PC-3 (cell line): ENCODE measurements around the gene MYL7. TPM values are rescaled to one million over a fixed set of nuclear protein-coding genes. Genes with fewer than 3 reads are reported as not detected.

Experiments
- ATAC-seq: fragments of 200-7000 bp; cut with Tn5 transposase; 2 replicates; pipeline ENCODE4 v1.9.1; 2020; ENCODE audit warnings: mild to moderate bottlenecking, moderate library complexity
- BruUV-seq: library from RNA; stranded (reverse); fragments of 400-500 nt; replicated peaks from 2 replicates; lab custom pipeline; 2021; lab: Mats Ljungman, UMichigan
- CTCF ChIA-PET: fragments of 300-600 bp; sonication (Branson Sonifier 250); formaldehyde crosslinking; loops from one replicate; lab custom pipeline; 2022; ENCODE audit warnings: antibody characterized with exemption; lab: Charles Lee
- POLR2A ChIA-PET: fragments of 300-600 bp; sonication (Branson Sonifier 250); formaldehyde crosslinking; loops from one replicate; lab custom pipeline; 2022; ENCODE audit warnings: antibody characterized with exemption; ENCODE audit not compliant: unreplicated experiment; lab: Charles Lee
- DNase-seq: peaks from one replicate; pipeline ENCODE4 v3.0.0-alpha.2; 2015
- H2AFZ ChIP-seq: fragments of 300-600 bp; sonication (generic); 2 replicates; pipeline ENCODE4 v1.6.0; 2016; ENCODE audit warnings: antibody characterized with exemption, low read length
- H3F3A ChIP-seq: fragments of 300-600 bp; sonication (generic); one replicate; pipeline ENCODE4 v1.6.0; 2017; ENCODE audit warnings: antibody characterized with exemption, low read length, control low read depth, mild to moderate bottlenecking; ENCODE audit not compliant: unreplicated experiment
- H3K27ac ChIP-seq: fragments of 300-600 bp; sonication (generic); 2 replicates; pipeline ENCODE4 v1.5.1; 2016; ENCODE audit warnings: mild to moderate bottlenecking, low read length
- H3K27me3 ChIP-seq: fragments of 300-600 bp; sonication (generic); 2 replicates; pipeline ENCODE4 v1.6.1; 2016; ENCODE audit warnings: low read length, mixed read lengths
- H3K36me3 ChIP-seq: fragments of 300-600 bp; sonication (generic); 2 replicates; pipeline ENCODE4 v1.6.1; 2016; ENCODE audit warnings: low read depth, mixed run types, low read length, mixed read lengths
- H3K4me1 ChIP-seq: fragments of 300-600 bp; sonication (generic); 2 replicates; pipeline ENCODE4 v1.5.1; 2016; ENCODE audit warnings: low read length; ENCODE audit not compliant: insufficient read depth
- H3K4me2 ChIP-seq: fragments of 300-600 bp; sonication (generic); 2 replicates; pipeline ENCODE4 v1.6.0; 2016; ENCODE audit warnings: low read length
- H3K4me3 ChIP-seq: fragments of 300-600 bp; sonication (generic); 2 replicates; pipeline ENCODE4 v1.5.1; 2016; ENCODE audit warnings: mild to moderate bottlenecking, low read length, mixed read lengths
- H3K79me2 ChIP-seq: fragments of 300-600 bp; sonication (generic); 2 replicates; pipeline ENCODE4 v1.6.1; 2017; ENCODE audit warnings: low read length, mixed read lengths
- H3K9ac ChIP-seq: fragments of 300-600 bp; sonication (generic); 2 replicates; pipeline ENCODE4 v1.6.0; 2016; ENCODE audit warnings: mild to moderate bottlenecking, low read length
- H3K9me2 ChIP-seq: fragments of 300-600 bp; sonication (generic); replicated peaks from 2 replicates; pipeline ENCODE4 v1.6.1; 2016; ENCODE audit warnings: mixed run types, low read length, mixed read lengths
- H3K9me3 ChIP-seq: fragments of 300-600 bp; sonication (generic); 2 replicates; pipeline ENCODE4 v1.6.1; 2016; ENCODE audit warnings: low read length, mixed read lengths
- H4K20me1 ChIP-seq: fragments of 300-600 bp; sonication (generic); 2 replicates; pipeline ENCODE4 v1.6.1; 2016; ENCODE audit warnings: low read length, mixed read lengths
- CTCF ChIP-seq: fragments of 300-600 bp; sonication (generic); conservative IDR thresholded peaks from 2 replicates; pipeline ENCODE4 v1.5.1; 2017; ENCODE audit warnings: antibody characterized with exemption, low read depth, mild to moderate bottlenecking, low read length
- EZH2 ChIP-seq: fragments of 300-600 bp; sonication (generic); IDR thresholded peaks from one replicate; pipeline ENCODE4 v1.6.1; 2017; ENCODE audit warnings: antibody characterized with exemption, mild to moderate bottlenecking, low read length; ENCODE audit not compliant: unreplicated experiment
- EZH2phosphoT487 ChIP-seq: fragments of 300-600 bp; sonication (generic); IDR thresholded peaks from 2 replicates; pipeline ENCODE4 v1.6.1; 2018; ENCODE audit warnings: mild to moderate bottlenecking, antibody characterized with exemption, low read length, borderline replicate concordance
- intact Hi-C: fragments of 100-400 bp; cut with micrococcal nuclease; formaldehyde crosslinking; loops from 2 replicates; pipeline ENCODE4 v1.9.0; 2023
- total RNA-seq: library from RNA; depleted of rRNA; stranded (reverse); fragments of >200 nt; gene quantifications from 2 replicates; pipeline ENCODE4 v1.2.3, GENCODE V29; 2014

Gene MYL7
- total RNA-seq, 1 experiment from 2014 or later = not detected

- Histone ChIP-seq H3K4me2 (no peak overlapping the region), H3K36me3 (no peaks in the 10 kb centered on the region), H3K9me3 (no peaks in the 10 kb centered on the region), H3F3A (no peaks in the 10 kb centered on the region), H3K27ac (no peak overlapping the region), H2AFZ (no peak overlapping the region), H3K79me2 (no peaks in the 10 kb centered on the region), H4K20me1 (no peaks in the 10 kb centered on the region), H3K4me1 (no peaks in the 10 kb centered on the region), H3K4me3 (no peak overlapping the region), H3K9me2 (no peaks in the 10 kb centered on the region), H3K27me3 (no peaks in the 10 kb centered on the region), H3K9ac (no peak overlapping the region)
- BruUV-seq = no TSS peak
- no peak for TF ChIP-seq EZH2phosphoT487
- TF ChIP-seq EZH2 = no peak
- ChIA-PET POLR2A (no interaction called here), CTCF (no interaction called here)
- intact Hi-C loops = no loop called here
- DNase-seq (no peak), ATAC-seq (no peak)
Observed at GRCh38 chr7:44143646-44144250, 2.6 kb upstream of the MYL7 start.

- Histone ChIP-seq H3K9me3 (no peaks in the 10 kb centered on the region), H3K4me2 (no peak overlapping the region), H3K9me2 (no peaks in the 10 kb centered on the region), H3K4me1 (no peaks in the 10 kb centered on the region), H4K20me1 (no peaks in the 10 kb centered on the region), H3K79me2 (no peaks in the 10 kb centered on the region), H3K4me3 (no peak overlapping the region), H3K36me3 (no peaks in the 10 kb centered on the region), H3K9ac (no peak overlapping the region), H3F3A (no peaks in the 10 kb centered on the region), H3K27me3 (no peaks in the 10 kb centered on the region), H2AFZ (no peak overlapping the region), H3K27ac (no peak overlapping the region)
- ChIA-PET POLR2A (no interaction called here), CTCF (no interaction called here)
- no TSS peak for BruUV-seq
- TF ChIP-seq CTCF = no peak
- no peak for TF ChIP-seq EZH2phosphoT487
- TF ChIP-seq EZH2 = no peak
- intact Hi-C loops = no loop called here
- DNase-seq = no peak
- no peak for ATAC-seq
Observed at GRCh38 chr7:44142028-44142427, 896 bp upstream of the MYL7 start.

- ChIA-PET POLR2A (no interaction called here), CTCF (no interaction called here)
- intact Hi-C loops = no loop called here
- no peak for DNase-seq
- H3K4me1 ChIP-seq = no peaks in the 10 kb centered on the region
- TF ChIP-seq EZH2phosphoT487 = no peak
- H3K9ac ChIP-seq = no peak overlapping the region
- H4K20me1 ChIP-seq = no peaks in the 10 kb centered on the region
- no TSS peak for BruUV-seq
- no peak overlapping the region for H2AFZ ChIP-seq
- no peaks in the 10 kb centered on the region for H3K27me3 ChIP-seq
- no peaks in the 10 kb centered on the region for H3K9me2 ChIP-seq
- no peak for ATAC-seq
- no peak overlapping the region for H3K4me2 ChIP-seq
- H3F3A ChIP-seq = no peaks in the 10 kb centered on the region
- H3K79me2 ChIP-seq = no peaks in the 10 kb centered on the region
- H3K27ac ChIP-seq = no peak overlapping the region
- no peaks in the 10 kb centered on the region for H3K9me3 ChIP-seq
- H3K36me3 ChIP-seq = no peaks in the 10 kb centered on the region
- no peak overlapping the region for H3K4me3 ChIP-seq
Observed at GRCh38 chr7:44140341-44140740, 791 bp downstream of the MYL7 start.
